Measurements from ENCODE around the gene HSPE1. TPM values are rescaled to one million over a fixed set of nuclear protein-coding genes. Genes with fewer than 3 reads are reported as not detected.
"Not testable (repeated sequence)": the region's sequence is repeated elsewhere in the genome, so short reads cannot be mapped to it uniquely, and the experiment has no call there.

Gene HSPE1
- total and polyA plus RNA-seq, 2 donors (not counting 1 experiment from before 2014, with no cell fraction given): 87.0 to 147 TPM

- TF ChIP-seq, protein P1, sequence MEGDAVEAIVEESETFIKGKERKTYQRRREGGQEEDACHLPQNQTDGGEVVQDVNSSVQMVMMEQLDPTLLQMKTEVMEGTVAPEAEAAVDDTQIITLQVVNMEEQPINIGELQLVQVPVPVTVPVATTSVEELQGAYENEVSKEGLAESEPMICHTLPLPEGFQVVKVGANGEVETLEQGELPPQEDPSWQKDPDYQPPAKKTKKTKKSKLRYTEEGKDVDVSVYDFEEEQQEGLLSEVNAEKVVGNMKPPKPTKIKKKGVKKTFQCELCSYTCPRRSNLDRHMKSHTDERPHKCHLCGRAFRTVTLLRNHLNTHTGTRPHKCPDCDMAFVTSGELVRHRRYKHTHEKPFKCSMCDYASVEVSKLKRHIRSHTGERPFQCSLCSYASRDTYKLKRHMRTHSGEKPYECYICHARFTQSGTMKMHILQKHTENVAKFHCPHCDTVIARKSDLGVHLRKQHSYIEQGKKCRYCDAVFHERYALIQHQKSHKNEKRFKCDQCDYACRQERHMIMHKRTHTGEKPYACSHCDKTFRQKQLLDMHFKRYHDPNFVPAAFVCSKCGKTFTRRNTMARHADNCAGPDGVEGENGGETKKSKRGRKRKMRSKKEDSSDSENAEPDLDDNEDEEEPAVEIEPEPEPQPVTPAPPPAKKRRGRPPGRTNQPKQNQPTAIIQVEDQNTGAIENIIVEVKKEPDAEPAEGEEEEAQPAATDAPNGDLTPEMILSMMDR (conservative IDR thresholded peaks at IDR 0.05 in 1 of 2, IDR thresholded peaks at IDR 0.05 in 1 of 2; ENCODE audit: low read depth in 1 of 2, low read length in 2 of 2): no peak
- TF ChIP-seq EZH2 (IDR thresholded peaks at IDR 0.05; ENCODE audit: low read length, missing control alignments): no peak
- no peak overlapping the region for H3K9ac ChIP-seq (ENCODE audit: insufficient read depth, low read length)
- no peaks in the 10 kb centered on the region for H4K20me1 ChIP-seq (ENCODE audit: control insufficient read depth, extremely low read depth, insufficient read depth, low read length)
- H3K36me3 ChIP-seq (ENCODE audit: control insufficient read depth, insufficient read depth, low read length): peaks cover 5% of the 10 kb centered on the region
- no peaks in the 10 kb centered on the region for H3K27me3 ChIP-seq (ENCODE audit: control insufficient read depth, insufficient read depth, low read length)
- DNase-seq (ENCODE audit: low read depth in 2 of 2): no peak
- H3K4me2 ChIP-seq (ENCODE audit: extremely low read depth, insufficient read depth, low read length): no peak overlapping the region
- H3K79me2 ChIP-seq (ENCODE audit: control insufficient read depth, insufficient read depth, low read length): no peaks in the 10 kb centered on the region
- H3K4me1 ChIP-seq (ENCODE audit: control insufficient read depth, extremely low read depth, insufficient read depth, low read length): no peaks in the 10 kb centered on the region
- no peak overlapping the region for H2AFZ ChIP-seq (ENCODE audit: low read length)
- no peak overlapping the region for H3K27ac ChIP-seq (ENCODE audit: insufficient read depth, low read length)
- H3K9me3 ChIP-seq (ENCODE audit: control insufficient read depth, insufficient read depth, low read depth, low read length): no peaks in the 10 kb centered on the region
- H3K4me3 ChIP-seq (replicated peaks in 1 of 4; ENCODE audit: control extremely low read depth in 1 of 4, insufficient read depth in 1 of 4, low read depth in 3 of 4, low read length in 4 of 4): no peak overlapping the region
Measured at GRCh38 chr2:197477797-197478196, 22.4 kb upstream of the HSPE1 start.

GRCh38 chr2:197480165-197481036 lies 19.8 kb upstream of the HSPE1 start:
- Histone ChIP-seq H3K79me2 (ENCODE audit: control insufficient read depth, insufficient read depth, low read length) (no peaks in the 10 kb centered on the region), H3K9ac (ENCODE audit: insufficient read depth, low read length) (no peak overlapping the region), H3K36me3 (ENCODE audit: control insufficient read depth, insufficient read depth, low read length) (peaks cover 5% of the 10 kb centered on the region)

GRCh38 chr2:197484248-197484647 lies 15.9 kb upstream of the HSPE1 start:
- H3K27me3 ChIP-seq (ENCODE audit: control insufficient read depth, insufficient read depth, low read length); H3K9ac ChIP-seq (ENCODE audit: insufficient read depth, low read length); H2AFZ ChIP-seq (ENCODE audit: low read length): not testable (repeated sequence)

More at GRCh38 chr2:197480165-197481036, 19.8 kb upstream of the HSPE1 start:
- no peak for DNase-seq (ENCODE audit: low read depth in 2 of 2)
- TF ChIP-seq EZH2 (IDR thresholded peaks at IDR 0.05; ENCODE audit: low read length, missing control alignments): no peak
- TF ChIP-seq, protein P1 (conservative IDR thresholded peaks at IDR 0.05 in 1 of 2, IDR thresholded peaks at IDR 0.05 in 1 of 2; ENCODE audit: low read depth in 1 of 2, low read length in 2 of 2): no peak
- Histone ChIP-seq H3K4me2 (ENCODE audit: extremely low read depth, insufficient read depth, low read length) (no peak overlapping the region), H3K9me3 (ENCODE audit: control insufficient read depth, insufficient read depth, low read depth, low read length) (no peaks in the 10 kb centered on the region), H3K4me3 (replicated peaks in 1 of 4; ENCODE audit: control extremely low read depth in 1 of 4, insufficient read depth in 1 of 4, low read depth in 3 of 4, low read length in 4 of 4) (no peak overlapping the region), H3K27ac (ENCODE audit: insufficient read depth, low read length) (no peak overlapping the region), H3K27me3 (ENCODE audit: control insufficient read depth, insufficient read depth, low read length) (no peaks in the 10 kb centered on the region), H2AFZ (ENCODE audit: low read length) (no peak overlapping the region), H4K20me1 (ENCODE audit: control insufficient read depth, extremely low read depth, insufficient read depth, low read length) (no peaks in the 10 kb centered on the region), H3K4me1 (ENCODE audit: control insufficient read depth, extremely low read depth, insufficient read depth, low read length) (no peaks in the 10 kb centered on the region)

More at GRCh38 chr2:197484248-197484647, 15.9 kb upstream of the HSPE1 start:
- H4K20me1 ChIP-seq (ENCODE audit: control insufficient read depth, extremely low read depth, insufficient read depth, low read length); H3K4me1 ChIP-seq (ENCODE audit: control insufficient read depth, extremely low read depth, insufficient read depth, low read length); H3K4me2 ChIP-seq (ENCODE audit: extremely low read depth, insufficient read depth, low read length); DNase-seq (ENCODE audit: low read depth in 2 of 2); H3K36me3 ChIP-seq (ENCODE audit: control insufficient read depth, insufficient read depth, low read length); H3K4me3 ChIP-seq (replicated peaks in 1 of 4; ENCODE audit: control extremely low read depth in 1 of 4, insufficient read depth in 1 of 4, low read depth in 3 of 4, low read length in 4 of 4); H3K79me2 ChIP-seq (ENCODE audit: control insufficient read depth, insufficient read depth, low read length); H3K9me3 ChIP-seq (ENCODE audit: control insufficient read depth, insufficient read depth, low read depth, low read length); H3K27ac ChIP-seq (ENCODE audit: insufficient read depth, low read length): not testable (repeated sequence)

Measured in fibroblast of lung (primary cell).